ENCODE measurements around the gene GLRA2.

DNA sequence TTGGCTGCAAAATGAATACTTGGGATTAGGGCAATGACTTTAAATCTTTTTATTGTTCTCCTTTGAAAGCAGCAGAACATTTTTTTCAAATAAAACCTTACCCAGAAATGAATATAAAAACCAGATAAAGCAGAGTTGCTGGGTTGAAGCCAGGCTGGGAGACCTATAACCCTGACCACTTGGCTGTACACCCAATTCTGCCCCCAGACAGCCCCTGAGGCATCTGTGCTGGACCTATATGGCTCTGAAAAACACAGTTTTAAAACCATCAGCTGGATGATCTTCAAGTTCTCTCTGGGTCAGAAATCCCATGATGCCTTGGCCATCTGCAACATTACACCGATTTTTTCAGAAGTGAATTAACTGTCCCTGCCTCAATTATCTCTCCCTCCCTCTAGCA is 23.7 kb upstream of the GLRA2 start:
- TF ChIP-seq, protein P1, sequence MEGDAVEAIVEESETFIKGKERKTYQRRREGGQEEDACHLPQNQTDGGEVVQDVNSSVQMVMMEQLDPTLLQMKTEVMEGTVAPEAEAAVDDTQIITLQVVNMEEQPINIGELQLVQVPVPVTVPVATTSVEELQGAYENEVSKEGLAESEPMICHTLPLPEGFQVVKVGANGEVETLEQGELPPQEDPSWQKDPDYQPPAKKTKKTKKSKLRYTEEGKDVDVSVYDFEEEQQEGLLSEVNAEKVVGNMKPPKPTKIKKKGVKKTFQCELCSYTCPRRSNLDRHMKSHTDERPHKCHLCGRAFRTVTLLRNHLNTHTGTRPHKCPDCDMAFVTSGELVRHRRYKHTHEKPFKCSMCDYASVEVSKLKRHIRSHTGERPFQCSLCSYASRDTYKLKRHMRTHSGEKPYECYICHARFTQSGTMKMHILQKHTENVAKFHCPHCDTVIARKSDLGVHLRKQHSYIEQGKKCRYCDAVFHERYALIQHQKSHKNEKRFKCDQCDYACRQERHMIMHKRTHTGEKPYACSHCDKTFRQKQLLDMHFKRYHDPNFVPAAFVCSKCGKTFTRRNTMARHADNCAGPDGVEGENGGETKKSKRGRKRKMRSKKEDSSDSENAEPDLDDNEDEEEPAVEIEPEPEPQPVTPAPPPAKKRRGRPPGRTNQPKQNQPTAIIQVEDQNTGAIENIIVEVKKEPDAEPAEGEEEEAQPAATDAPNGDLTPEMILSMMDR (IDR thresholded peaks at IDR 0.05), result no peak
- no peak for TF ChIP-seq POLR2AphosphoS5 (IDR thresholded peaks at IDR 0.05; ENCODE audit: low read depth, low read length)
- TF ChIP-seq, protein P2, sequence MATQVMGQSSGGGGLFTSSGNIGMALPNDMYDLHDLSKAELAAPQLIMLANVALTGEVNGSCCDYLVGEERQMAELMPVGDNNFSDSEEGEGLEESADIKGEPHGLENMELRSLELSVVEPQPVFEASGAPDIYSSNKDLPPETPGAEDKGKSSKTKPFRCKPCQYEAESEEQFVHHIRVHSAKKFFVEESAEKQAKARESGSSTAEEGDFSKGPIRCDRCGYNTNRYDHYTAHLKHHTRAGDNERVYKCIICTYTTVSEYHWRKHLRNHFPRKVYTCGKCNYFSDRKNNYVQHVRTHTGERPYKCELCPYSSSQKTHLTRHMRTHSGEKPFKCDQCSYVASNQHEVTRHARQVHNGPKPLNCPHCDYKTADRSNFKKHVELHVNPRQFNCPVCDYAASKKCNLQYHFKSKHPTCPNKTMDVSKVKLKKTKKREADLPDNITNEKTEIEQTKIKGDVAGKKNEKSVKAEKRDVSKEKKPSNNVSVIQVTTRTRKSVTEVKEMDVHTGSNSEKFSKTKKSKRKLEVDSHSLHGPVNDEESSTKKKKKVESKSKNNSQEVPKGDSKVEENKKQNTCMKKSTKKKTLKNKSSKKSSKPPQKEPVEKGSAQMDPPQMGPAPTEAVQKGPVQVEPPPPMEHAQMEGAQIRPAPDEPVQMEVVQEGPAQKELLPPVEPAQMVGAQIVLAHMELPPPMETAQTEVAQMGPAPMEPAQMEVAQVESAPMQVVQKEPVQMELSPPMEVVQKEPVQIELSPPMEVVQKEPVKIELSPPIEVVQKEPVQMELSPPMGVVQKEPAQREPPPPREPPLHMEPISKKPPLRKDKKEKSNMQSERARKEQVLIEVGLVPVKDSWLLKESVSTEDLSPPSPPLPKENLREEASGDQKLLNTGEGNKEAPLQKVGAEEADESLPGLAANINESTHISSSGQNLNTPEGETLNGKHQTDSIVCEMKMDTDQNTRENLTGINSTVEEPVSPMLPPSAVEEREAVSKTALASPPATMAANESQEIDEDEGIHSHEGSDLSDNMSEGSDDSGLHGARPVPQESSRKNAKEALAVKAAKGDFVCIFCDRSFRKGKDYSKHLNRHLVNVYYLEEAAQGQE (IDR thresholded peaks at IDR 0.05; ENCODE audit: insufficient read depth in 1 of 2, low read depth in 2 of 2, low read length in 1 of 2), result no peak

Measured in Panc1 (cell line).